GM21717 (cell line): ENCODE measurements around the gene C9orf72.
"Not testable (repeated sequence)": the region's sequence is repeated elsewhere in the genome, so short reads cannot be mapped to it uniquely, and the experiment has no call there.

ENCODE experiments used
- ATAC-seq: cut with Tn5 transposase; IDR thresholded peaks from one replicate; pipeline ENCODE4 v1.9.1; 2021; ENCODE audit warnings: mild to moderate bottlenecking, moderate library complexity; ENCODE audit not compliant: unreplicated experiment

The C9orf72 gene

GRCh38 chr9:27572918-27573633 is at the start of gene C9orf72:
Gene C9orf72 (minus strand): TSS chr9:27573481. CDS start chr9:27567120, 6,361 bp downstream.
- ATAC-seq, result peak; percentile 53

DNA sequence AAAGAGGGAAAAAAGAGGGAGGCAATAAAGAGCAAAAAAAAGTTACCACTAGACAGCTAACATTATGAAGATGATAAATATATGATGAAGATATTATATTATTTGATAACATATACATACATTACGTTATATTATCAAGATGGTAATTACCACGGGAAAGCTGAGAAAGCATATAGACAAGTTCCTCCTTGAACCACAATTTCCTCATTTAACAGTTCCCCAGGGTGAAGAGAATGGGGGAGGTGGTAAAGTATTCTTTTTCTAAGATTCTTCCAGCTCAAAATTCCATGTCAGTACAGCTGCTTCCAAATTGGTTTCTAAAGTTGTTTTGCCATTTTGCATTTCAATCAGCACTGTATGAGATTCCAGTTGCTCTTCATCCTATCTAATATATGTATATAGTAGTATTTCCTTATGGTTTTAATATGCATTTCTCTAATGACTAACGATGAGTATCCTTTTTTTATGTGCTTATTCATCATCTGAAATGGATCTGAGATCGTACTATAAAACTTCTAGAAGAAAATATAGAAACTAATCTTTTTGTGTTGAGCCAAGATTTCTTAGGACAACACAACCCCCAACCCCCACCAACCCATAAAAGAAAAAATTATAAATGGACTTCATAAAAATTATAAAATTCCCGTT is 49.5 kb upstream of the C9orf72 start:
- ATAC-seq, result no peak

GRCh38 chr9:27619743-27620142 is 46.5 kb upstream of the C9orf72 start:
- ATAC-seq, result no peak

- ATAC-seq, result no peak
These were observed 44.8 kb upstream of the C9orf72 start for GRCh38 chr9:27618066-27618465.

- ATAC-seq, result no peak
These were observed 41.3 kb upstream of the C9orf72 start for GRCh38 chr9:27614551-27614950.

- ATAC-seq, result not testable (repeated sequence)
These were observed 38.8 kb upstream of the C9orf72 start for GRCh38 chr9:27612036-27612435.

DNA sequence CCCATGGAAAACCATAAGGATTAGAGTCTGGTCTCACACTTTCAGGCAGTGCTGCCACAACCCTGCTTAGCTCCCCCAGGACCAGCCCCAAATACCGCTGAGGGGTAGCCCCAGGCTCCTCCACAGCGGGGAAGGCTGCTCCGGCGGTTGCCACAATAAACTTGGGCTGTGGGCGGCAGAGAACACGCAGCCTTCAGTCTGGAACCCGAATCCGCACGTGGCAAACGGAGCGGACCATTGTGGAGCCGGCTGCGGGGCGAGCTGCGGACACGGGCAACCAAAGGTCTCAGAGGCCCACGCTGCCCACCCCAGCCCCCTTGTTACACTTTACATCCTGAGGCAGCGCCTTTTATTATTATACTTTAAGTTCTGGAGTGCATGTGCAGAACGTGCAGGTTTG is 37.3 kb upstream of the C9orf72 start:
- ATAC-seq, result no peak

DNA sequence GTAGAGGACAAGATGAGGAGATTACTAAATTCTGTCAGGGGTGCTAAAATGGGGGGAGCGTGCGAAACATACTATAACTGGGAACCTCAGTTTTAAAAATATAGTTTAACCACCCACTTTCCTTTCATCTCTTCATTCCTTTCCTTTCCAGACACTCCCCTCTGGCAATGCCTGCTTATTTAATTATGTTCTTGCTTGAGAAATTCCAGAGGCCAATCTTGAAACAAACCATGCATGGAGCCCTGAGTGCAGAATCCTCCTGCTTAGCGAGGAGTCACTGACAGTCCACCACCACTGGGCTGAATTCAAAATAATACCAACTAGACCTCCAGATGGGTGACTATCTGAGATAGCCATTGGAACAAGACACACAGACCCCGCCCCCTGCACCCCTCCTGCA is 29.7 kb upstream of the C9orf72 start:
- ATAC-seq, result no peak

- ATAC-seq, result no peak
These were observed 29.0 kb upstream of the C9orf72 start for GRCh38 chr9:27602142-27602861.

DNA sequence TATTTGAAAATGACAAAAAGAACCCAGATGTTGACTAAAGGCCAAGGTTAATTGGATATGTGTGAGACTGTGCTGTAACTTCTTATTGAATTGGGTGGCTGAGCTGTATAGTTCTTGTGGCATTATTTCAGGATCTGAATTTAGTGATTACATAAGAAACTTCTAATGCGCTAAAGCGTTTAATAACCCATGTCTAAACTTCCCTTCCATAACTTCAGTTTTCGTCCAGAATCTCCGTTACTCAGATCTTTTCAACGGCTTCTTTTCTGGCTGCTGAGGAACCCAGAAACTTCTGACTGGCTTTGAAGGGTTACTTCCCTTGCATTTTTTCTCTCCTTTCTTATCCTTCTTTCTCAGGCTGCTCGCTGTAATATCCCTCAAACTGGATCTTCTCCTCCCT is 28.1 kb upstream of the C9orf72 start:
- ATAC-seq, result no peak

GRCh38 chr9:27600256-27600655 is 27.0 kb upstream of the C9orf72 start:
- no peak for ATAC-seq

DNA sequence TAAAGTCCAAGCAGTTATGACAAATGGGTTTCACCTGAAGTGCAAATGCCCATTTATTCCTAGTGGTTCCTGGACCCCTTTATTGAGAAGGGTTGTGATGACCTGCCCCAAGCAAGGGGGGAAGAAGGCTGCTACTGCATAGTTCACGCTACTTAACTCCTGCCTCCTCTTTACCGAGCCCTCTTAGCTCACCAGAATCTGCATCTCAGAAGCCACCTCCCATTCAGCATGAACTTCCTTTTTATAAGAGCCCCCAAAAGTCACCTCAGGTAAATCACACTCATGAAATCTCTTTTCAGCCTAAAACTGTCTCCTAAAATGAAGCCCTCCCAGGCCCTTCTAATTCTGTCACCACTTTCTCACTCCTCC is 26.6 kb upstream of the C9orf72 start:
- no peak for ATAC-seq

- no peak for ATAC-seq
These were observed 26.0 kb upstream of the C9orf72 start for GRCh38 chr9:27599102-27599869.

DNA sequence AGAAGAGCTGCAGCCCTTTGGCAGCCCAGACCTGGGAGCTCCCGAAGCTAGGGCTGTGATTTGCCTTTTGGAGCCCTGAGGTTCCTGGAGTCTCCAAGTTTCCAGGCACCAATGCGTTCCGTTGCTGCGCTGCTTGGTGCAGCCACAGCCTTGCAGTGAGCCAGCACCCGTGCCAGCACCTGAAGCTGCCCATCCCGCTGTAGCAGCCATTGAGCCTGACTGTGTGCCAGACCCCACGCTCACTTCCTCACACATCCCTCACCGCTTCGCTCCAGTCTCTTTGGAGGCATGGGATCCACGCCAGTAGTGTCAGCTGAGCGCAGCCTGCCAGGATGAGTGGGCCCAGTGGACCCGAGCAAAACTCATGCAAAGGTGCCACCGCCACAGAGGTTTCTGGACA is 22.5 kb upstream of the C9orf72 start:
- no peak for ATAC-seq

DNA sequence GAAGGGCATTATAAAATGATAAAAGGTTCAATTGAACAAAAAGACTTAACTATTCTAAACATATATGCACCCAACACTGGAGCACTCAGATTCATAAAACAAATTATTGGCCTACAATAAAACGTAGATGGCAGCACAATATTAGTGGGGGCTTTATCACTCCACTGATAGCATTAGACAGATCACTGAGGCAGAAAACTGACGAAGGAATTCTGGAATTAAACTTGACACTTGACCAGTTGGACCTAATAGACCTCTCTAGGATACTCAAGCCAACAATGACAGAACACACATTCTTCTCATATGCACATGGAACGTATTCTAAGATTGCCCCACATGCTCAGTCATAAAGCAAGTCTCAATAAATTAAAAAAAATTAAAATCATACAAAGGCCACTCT is 18.4 kb upstream of the C9orf72 start:
- no peak for ATAC-seq

GRCh38 chr9:27591093-27591492 is 17.8 kb upstream of the C9orf72 start:
- ATAC-seq, result no peak

DNA sequence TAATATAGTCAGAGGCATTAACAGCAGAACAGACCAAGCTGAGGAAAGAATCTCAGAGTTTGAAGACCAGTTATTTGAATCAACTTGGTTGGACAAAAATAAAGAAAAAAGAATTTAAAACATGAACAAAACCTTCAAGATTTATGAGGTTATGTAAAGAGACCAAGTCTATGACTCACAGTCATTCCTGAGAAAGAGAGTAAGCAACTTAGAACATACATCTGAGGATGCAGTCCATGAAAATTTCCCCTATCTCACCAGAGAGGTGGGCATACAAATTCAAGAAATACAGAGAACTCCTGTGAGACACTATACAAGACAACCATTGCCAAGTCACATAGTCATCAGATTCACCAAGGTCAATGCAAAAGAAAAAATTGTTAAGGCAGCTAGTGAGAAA is 17.4 kb upstream of the C9orf72 start:
- ATAC-seq, result no peak

DNA sequence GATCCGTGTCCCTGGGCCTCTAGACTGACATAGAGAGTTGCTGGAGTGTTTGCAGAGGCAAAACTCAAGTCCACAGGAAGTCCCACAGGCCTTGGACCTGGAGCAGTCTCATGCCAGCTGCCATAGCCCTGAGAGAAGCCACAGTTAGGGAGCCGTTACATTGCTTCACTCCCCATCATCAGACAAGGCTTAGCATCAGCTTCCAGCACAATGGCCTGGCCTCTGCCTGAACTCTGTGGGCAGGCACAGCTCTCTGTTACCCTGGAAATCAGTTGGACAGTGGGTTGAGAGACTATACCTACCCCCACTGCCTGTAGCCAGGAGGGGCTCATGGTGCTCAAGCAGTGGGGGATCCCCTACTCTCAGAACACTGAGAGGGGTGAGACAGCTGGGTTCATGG is 16.2 kb upstream of the C9orf72 start:
- no peak for ATAC-seq

- ATAC-seq, result no peak
These were observed 13.0 kb upstream of the C9orf72 start for GRCh38 chr9:27586304-27586703.

DNA sequence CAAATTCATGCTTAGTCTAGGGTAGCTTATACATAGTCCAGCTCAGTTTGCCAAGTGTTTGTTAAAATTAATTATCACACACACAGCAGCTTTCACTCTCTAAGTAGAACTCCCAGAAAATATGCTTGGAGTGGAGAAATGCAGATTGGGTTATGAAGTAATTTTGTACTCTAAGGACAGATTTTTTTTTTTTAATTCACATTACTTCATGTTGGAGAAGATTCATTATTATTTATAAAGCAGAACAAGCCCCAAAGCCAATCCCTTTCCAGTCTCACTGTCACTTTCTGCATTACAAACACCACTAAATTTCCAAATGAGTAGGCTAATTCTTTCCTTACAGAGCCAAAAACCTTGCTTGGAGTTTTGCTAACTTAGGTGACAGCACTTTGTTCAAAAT is 11.7 kb upstream of the C9orf72 start:
- ATAC-seq, result no peak

DNA sequence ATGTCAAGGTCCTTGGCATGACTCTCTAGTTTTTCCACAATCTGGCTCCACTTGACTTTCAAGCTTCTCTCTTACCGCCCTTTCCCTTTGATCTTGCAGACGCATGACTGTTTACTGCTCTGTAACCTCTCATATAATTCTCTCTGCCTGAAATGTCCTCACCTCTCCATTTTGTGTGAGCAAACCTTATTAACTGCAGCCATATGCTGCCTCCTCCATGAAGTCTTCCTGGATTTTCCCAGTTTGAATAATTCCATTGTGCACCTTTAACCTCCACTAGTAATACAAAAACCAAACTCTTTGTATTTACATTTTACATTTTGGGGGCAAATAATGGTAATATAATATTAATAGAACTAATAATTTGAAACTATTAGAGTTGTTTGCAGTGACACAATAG is 9.5 kb upstream of the C9orf72 start:
- ATAC-seq, result no peak
